Panc1 (cell line): ENCODE data around the gene ITGAV. TPM values are rescaled to one million over a fixed set of nuclear protein-coding genes. Genes with fewer than 3 reads are reported as not detected.

Experiments
- ATAC-seq: fragments of 200-7000 bp; cut with Tn5 transposase; 2 replicates; pipeline ENCODE4 v1.9.1; 2020; ENCODE audit warnings: mild to moderate bottlenecking, moderate library complexity
- BruUV-seq: library from RNA; stranded (reverse); fragments of 400-500 nt; replicated peaks from 2 replicates; lab custom pipeline; 2021; lab: Mats Ljungman, UMichigan
- CTCF ChIA-PET: fragments of 300-600 bp; sonication (Branson Sonifier 250); formaldehyde crosslinking; loops from one replicate; lab custom pipeline; 2022; ENCODE audit warnings: antibody characterized with exemption; lab: Charles Lee
- POLR2A ChIA-PET: fragments of 300-600 bp; sonication (Branson Sonifier 250); formaldehyde crosslinking; loops from one replicate; lab custom pipeline; 2022; ENCODE audit warnings: antibody characterized with exemption; lab: Charles Lee
- DNase-seq: peaks from one replicate; pipeline ENCODE4 v3.0.0-alpha.2; 2010; ENCODE audit warnings: low read depth, low spot score
- H3K27ac ChIP-seq: 2 replicates; pipeline ENCODE4 v1.5.1; 2011; ENCODE audit warnings: mild to moderate bottlenecking, low read length, inconsistent platforms
- H3K27me3 ChIP-seq: fragments of 200-500 bp; sonication (Bioruptor generic); 2 replicates; pipeline ENCODE4 v1.6.0; 2014; ENCODE audit warnings: low read length, inconsistent platforms; ENCODE audit not compliant: control insufficient read depth, insufficient read depth
- H3K36me3 ChIP-seq: fragments of 200-500 bp; sonication (Bioruptor generic); 2 replicates; pipeline ENCODE4 v1.5.1; 2014; ENCODE audit warnings: inconsistent platforms, mild to moderate bottlenecking, low read length, moderate library complexity; ENCODE audit not compliant: control insufficient read depth, insufficient read depth
- H3K4me1 ChIP-seq: 2 replicates; pipeline ENCODE4 v1.5.1; 2011; ENCODE audit warnings: inconsistent platforms, mild to moderate bottlenecking, low read length, moderate library complexity; ENCODE audit not compliant: control insufficient read depth, insufficient read depth
- H3K4me3 ChIP-seq, 2 experiments: 2 replicates each; pipeline ENCODE4 v1.5.1; 2011 to 2012; ENCODE audit warnings: low read depth in 2 of 2, low read length in 2 of 2, mild to moderate bottlenecking in 2 of 2, inconsistent platforms in 1 of 2, moderate library complexity in 1 of 2
- H3K9me3 ChIP-seq: fragments of 200-500 bp; sonication (Bioruptor generic); 2 replicates; pipeline ENCODE4 v1.5.1; 2014; ENCODE audit warnings: low read depth, mild to moderate bottlenecking, inconsistent platforms, low read length, moderate library complexity; ENCODE audit not compliant: control insufficient read depth, insufficient read depth
- CTCF ChIP-seq: fragments of 450-650 bp; IDR thresholded peaks from 2 replicates; pipeline ENCODE4 v1.5.1; 2017; ENCODE audit warnings: mild to moderate bottlenecking
- POLR2AphosphoS5 ChIP-seq: IDR thresholded peaks from 2 replicates; pipeline ENCODE4 v1.6.1; 2012; ENCODE audit warnings: mild to moderate bottlenecking, low read depth, low read length, moderate library complexity
- REST ChIP-seq, 2 experiments: IDR thresholded peaks; 2 replicates each; pipeline ENCODE4 v1.6.1; 2011 to 2012; ENCODE audit warnings: low read depth in 2 of 2, control low read depth in 1 of 2, low read length in 1 of 2, mild to moderate bottlenecking in 1 of 2, moderate library complexity in 1 of 2; ENCODE audit not compliant: insufficient read depth in 1 of 2
- SIN3A ChIP-seq: IDR thresholded peaks from 2 replicates; pipeline ENCODE4 v1.6.1; 2012; ENCODE audit warnings: low read depth, mild to moderate bottlenecking, low read length, moderate library complexity, borderline replicate concordance; ENCODE audit not compliant: insufficient read depth
- TCF7L2 ChIP-seq: IDR thresholded peaks from 2 replicates; pipeline ENCODE4 v1.6.1; 2011; ENCODE audit warnings: mild to moderate bottlenecking, low read depth, low read length, inconsistent platforms
- in situ Hi-C: cut with HindIII; loops from 2 replicates; pipeline ENCODE4 v1.10.0; 2016; ENCODE audit warnings: low sequenced_read_pairs, low pct_unique_long_range_greater_than_20kb
- intact Hi-C: fragments of 100-400 bp; cut with micrococcal nuclease; formaldehyde crosslinking; loops from one replicate; pipeline ENCODE4 v1.10.0; 2022; ENCODE audit not compliant: unreplicated experiment
- total RNA-seq: library from RNA; stranded (reverse); gene quantifications from one replicate; pipeline ENCODE4 v1.2.1, GENCODE V29; 2021; ENCODE audit not compliant: unreplicated experiment

Gene ITGAV
- total RNA-seq, 1 experiment from 2014 or later = 218 TPM

DNA sequence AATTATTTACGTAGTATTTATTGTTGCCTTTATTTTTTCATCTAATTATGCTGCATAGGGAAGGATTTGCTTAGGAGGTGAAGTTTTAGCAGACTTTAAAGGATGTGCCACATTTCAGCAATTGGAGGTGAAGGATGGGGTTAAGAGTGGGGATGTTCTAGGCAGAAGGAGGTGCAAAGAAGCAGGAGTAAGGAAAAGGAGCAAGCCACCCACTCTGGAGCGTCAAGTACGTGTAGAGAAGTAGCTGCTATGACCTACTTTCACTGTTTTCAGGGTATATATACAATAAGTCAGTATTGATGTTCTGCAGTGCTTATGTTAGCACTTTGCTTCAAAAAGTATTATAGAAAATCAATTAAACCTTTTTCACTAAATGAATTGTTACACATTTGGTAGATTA, 34.4 kb downstream of the ITGAV start:
- intact Hi-C loops = no loop called here
- CTCF ChIA-PET = no interaction called here
- TF ChIP-seq CTCF (no peak), SIN3A (no peak), TCF7L2 (no peak), REST (IDR thresholded peaks at IDR 0.05; ENCODE audit: insufficient read depth in 1 of 2, low read depth in 2 of 2, low read length in 1 of 2) (no peak), POLR2AphosphoS5 (no peak)
- no peak for DNase-seq
- H3K36me3 ChIP-seq = peaks cover 10% of the 10 kb centered on the region; the same call in 1 of the 2 replicates
- H3K4me3 ChIP-seq = no peak overlapping the region
- no peaks in the 10 kb centered on the region for H3K9me3 ChIP-seq
- no peaks in the 10 kb centered on the region for H3K27me3 ChIP-seq
- POLR2A ChIA-PET = no interaction called here
- no peak for ATAC-seq
- in situ Hi-C loops = no loop called here
- BruUV-seq = no TSS peak
- H3K4me1 ChIP-seq = no peaks in the 10 kb centered on the region
- H3K27ac ChIP-seq = no peak overlapping the region

DNA sequence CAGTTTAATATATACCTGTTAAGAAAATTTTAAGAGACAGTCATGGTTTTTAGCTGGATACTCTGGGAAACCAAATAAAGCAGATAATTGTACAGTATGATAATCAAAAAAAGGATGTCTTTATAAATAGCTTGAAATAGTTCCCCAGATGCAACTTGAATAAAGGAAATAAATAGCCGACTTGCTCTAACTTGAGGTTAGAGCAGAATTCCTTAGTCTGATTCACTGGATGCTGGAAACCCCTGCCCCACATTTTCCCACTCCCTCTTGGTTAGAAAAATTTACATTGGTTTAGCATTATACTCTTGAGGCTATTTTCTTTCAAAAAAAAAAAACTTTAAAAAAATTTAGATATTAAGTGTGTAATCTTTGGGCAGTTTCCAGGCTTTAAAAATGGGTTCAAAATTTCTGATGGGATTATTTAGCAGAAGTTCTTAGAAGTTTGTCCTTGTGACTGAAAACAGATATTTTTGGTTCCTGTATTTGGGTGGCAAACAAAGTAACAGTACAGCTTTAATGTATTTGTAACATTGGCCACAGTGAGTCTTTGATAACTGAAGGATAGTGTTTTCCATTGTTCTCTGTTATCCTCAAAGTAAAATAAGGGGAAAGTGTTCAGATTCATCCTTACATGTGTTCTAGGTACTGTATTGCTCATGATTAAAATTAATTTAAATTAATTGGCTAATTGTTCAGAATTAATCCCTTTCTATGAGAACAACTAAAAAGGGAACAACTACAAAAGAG, 39.6 kb downstream of the ITGAV start:
- BruUV-seq = no TSS peak
- in situ Hi-C loops = no loop called here

More for the DNA sequence above, 39.6 kb downstream of the ITGAV start:
- H3K4me1 ChIP-seq = no peaks in the 10 kb centered on the region; the same call in 1 of the 2 replicates
- no peaks in the 10 kb centered on the region for H3K27me3 ChIP-seq
- CTCF ChIA-PET = interaction anchor here (0.6 kb wide), 1 partner anchor 524 kb away, joined by 4 read pairs; no protein-coding TSS in a partner anchor
- intact Hi-C loops = no loop called here
- TF ChIP-seq REST (IDR thresholded peaks at IDR 0.05; ENCODE audit: insufficient read depth in 1 of 2, low read depth in 2 of 2, low read length in 1 of 2) (no peak), SIN3A (no peak), TCF7L2 (no peak), CTCF (no peak), POLR2AphosphoS5 (no peak)
- no peak for DNase-seq
- POLR2A ChIA-PET = no interaction called here
- H3K4me3 ChIP-seq = no peak overlapping the region
- H3K9me3 ChIP-seq = no peaks in the 10 kb centered on the region
- H3K27ac ChIP-seq = no peak overlapping the region
- peaks cover 8% of the 10 kb centered on the region; the same call in 1 of the 2 replicates for H3K36me3 ChIP-seq
- ATAC-seq = no peak
